ENCODE results near the gene APH1A.

APH1A gene

GRCh38 chr1:150288382-150288781 lies 19.6 kb upstream of the APH1A start:
- no peaks in the 10 kb centered on the region for H3K36me3 ChIP-seq (ENCODE audit: control insufficient read depth, insufficient read depth, low read length)
- H3K4me3 ChIP-seq (ENCODE audit: low read length), result no peak overlapping the region
- H3K9me3 ChIP-seq (ENCODE audit: control insufficient read depth, low read length), result no peaks in the 10 kb centered on the region
- no peak overlapping the region for H3K9ac ChIP-seq (ENCODE audit: low read length)
- H3K4me1 ChIP-seq (ENCODE audit: control insufficient read depth, insufficient read depth, low read length), result no peaks in the 10 kb centered on the region
- no peaks in the 10 kb centered on the region for H3K27me3 ChIP-seq (ENCODE audit: control insufficient read depth, insufficient read depth, low read length)

- H3K9ac ChIP-seq (ENCODE audit: low read length), result peak overlapping the region; percentile 71
Measured at GRCh38 chr1:150283260-150283659, 14.4 kb upstream of the APH1A start.

GRCh38 chr1:150282558-150282958 lies 13.7 kb upstream of the APH1A start:
- Histone ChIP-seq H3K9me3 (ENCODE audit: control insufficient read depth, low read length) (no peaks in the 10 kb centered on the region), H3K4me3 (ENCODE audit: low read length) (peak overlapping the region; percentile 90), H3K9ac (ENCODE audit: low read length) (peak overlapping the region; percentile 71), H3K27me3 (ENCODE audit: control insufficient read depth, insufficient read depth, low read length) (no peaks in the 10 kb centered on the region), H3K4me1 (ENCODE audit: control insufficient read depth, insufficient read depth, low read length) (peaks cover 31% of the 10 kb centered on the region), H3K36me3 (ENCODE audit: control insufficient read depth, insufficient read depth, low read length) (no peaks in the 10 kb centered on the region)

More at GRCh38 chr1:150283260-150283659, 14.4 kb upstream of the APH1A start:
- Histone ChIP-seq H3K4me3 (ENCODE audit: low read length) (peak overlapping the region; percentile 90), H3K4me1 (ENCODE audit: control insufficient read depth, insufficient read depth, low read length) (peaks cover 31% of the 10 kb centered on the region), H3K9me3 (ENCODE audit: control insufficient read depth, low read length) (no peaks in the 10 kb centered on the region), H3K36me3 (ENCODE audit: control insufficient read depth, insufficient read depth, low read length) (no peaks in the 10 kb centered on the region), H3K27me3 (ENCODE audit: control insufficient read depth, insufficient read depth, low read length) (no peaks in the 10 kb centered on the region)

GRCh38 chr1:150281758-150282557 lies 13.1 kb upstream of the APH1A start, which contains the start of gene CIART:
Gene CIART (plus strand): TSS chr1:150282554. CDS start chr1:150283268, 714 bp downstream.
- H3K4me3 ChIP-seq (ENCODE audit: low read length), result peak within 1 kb of the TSS; percentile 90
- peak within 1 kb of the TSS; percentile 85 for H3K9ac ChIP-seq (ENCODE audit: low read length)

GRCh38 chr1:150281221-150281757 lies 12.5 kb upstream of the APH1A start:
- Histone ChIP-seq H3K9ac (ENCODE audit: low read length) (peak overlapping the region; percentile 85), H3K9me3 (ENCODE audit: control insufficient read depth, low read length) (no peaks in the 10 kb centered on the region), H3K4me1 (ENCODE audit: control insufficient read depth, insufficient read depth, low read length) (peaks cover 31% of the 10 kb centered on the region), H3K27me3 (ENCODE audit: control insufficient read depth, insufficient read depth, low read length) (no peaks in the 10 kb centered on the region), H3K4me3 (ENCODE audit: low read length) (peak overlapping the region; percentile 60), H3K36me3 (ENCODE audit: control insufficient read depth, insufficient read depth, low read length) (no peaks in the 10 kb centered on the region)

More at GRCh38 chr1:150281758-150282557, 13.1 kb upstream of the APH1A start, which contains the start of gene CIART:
- H3K9me3 ChIP-seq (ENCODE audit: control insufficient read depth, low read length), result no peaks in the 10 kb centered on the region
- peaks cover 31% of the 10 kb centered on the region for H3K4me1 ChIP-seq (ENCODE audit: control insufficient read depth, insufficient read depth, low read length)
- H3K27me3 ChIP-seq (ENCODE audit: control insufficient read depth, insufficient read depth, low read length), result no peaks in the 10 kb centered on the region
- H3K36me3 ChIP-seq (ENCODE audit: control insufficient read depth, insufficient read depth, low read length), result no peaks in the 10 kb centered on the region

GRCh38 chr1:150280138-150280707 lies 11.4 kb upstream of the APH1A start:
- no peaks in the 10 kb centered on the region for H3K36me3 ChIP-seq (ENCODE audit: control insufficient read depth, insufficient read depth, low read length)
- no peak overlapping the region for H3K9ac ChIP-seq (ENCODE audit: low read length)
- H3K9me3 ChIP-seq (ENCODE audit: control insufficient read depth, low read length), result no peaks in the 10 kb centered on the region
- no peaks in the 10 kb centered on the region for H3K27me3 ChIP-seq (ENCODE audit: control insufficient read depth, insufficient read depth, low read length)
- peaks cover 31% of the 10 kb centered on the region for H3K4me1 ChIP-seq (ENCODE audit: control insufficient read depth, insufficient read depth, low read length)
- H3K4me3 ChIP-seq (ENCODE audit: low read length), result no peak overlapping the region

GRCh38 chr1:150273311-150273710 lies 4.5 kb upstream of the APH1A start:
- H3K9me3 ChIP-seq (ENCODE audit: control insufficient read depth, low read length), result no peaks in the 10 kb centered on the region
- H3K4me3 ChIP-seq (ENCODE audit: low read length), result no peak overlapping the region
- peaks cover 8% of the 10 kb centered on the region for H3K4me1 ChIP-seq (ENCODE audit: control insufficient read depth, insufficient read depth, low read length)
- H3K9ac ChIP-seq (ENCODE audit: low read length), result no peak overlapping the region
- H3K27me3 ChIP-seq (ENCODE audit: control insufficient read depth, insufficient read depth, low read length), result no peaks in the 10 kb centered on the region
- no peaks in the 10 kb centered on the region for H3K36me3 ChIP-seq (ENCODE audit: control insufficient read depth, insufficient read depth, low read length)

- H3K4me1 ChIP-seq (ENCODE audit: control insufficient read depth, insufficient read depth, low read length), result peaks cover 18% of the 10 kb centered on the region
- H3K9me3 ChIP-seq (ENCODE audit: control insufficient read depth, low read length), result no peaks in the 10 kb centered on the region
- no peaks in the 10 kb centered on the region for H3K27me3 ChIP-seq (ENCODE audit: control insufficient read depth, insufficient read depth, low read length)
- H3K9ac ChIP-seq (ENCODE audit: low read length), result no peak overlapping the region
- H3K36me3 ChIP-seq (ENCODE audit: control insufficient read depth, insufficient read depth, low read length), result no peaks in the 10 kb centered on the region
- H3K4me3 ChIP-seq (ENCODE audit: low read length), result no peak overlapping the region
Measured at GRCh38 chr1:150271291-150271959, 2.6 kb upstream of the APH1A start.

- H3K4me1 ChIP-seq (ENCODE audit: control insufficient read depth, insufficient read depth, low read length), result peaks cover 18% of the 10 kb centered on the region
- no peaks in the 10 kb centered on the region for H3K27me3 ChIP-seq (ENCODE audit: control insufficient read depth, insufficient read depth, low read length)
- H3K9me3 ChIP-seq (ENCODE audit: control insufficient read depth, low read length), result no peaks in the 10 kb centered on the region
- H3K4me3 ChIP-seq (ENCODE audit: low read length), result peak overlapping the region; percentile 98
- peak overlapping the region; percentile 100 for H3K9ac ChIP-seq (ENCODE audit: low read length)
- no peaks in the 10 kb centered on the region for H3K36me3 ChIP-seq (ENCODE audit: control insufficient read depth, insufficient read depth, low read length)
Measured at GRCh38 chr1:150269451-150269850, 635 bp upstream of the APH1A start.

- Histone ChIP-seq H3K36me3 (ENCODE audit: control insufficient read depth, insufficient read depth, low read length) (no peaks in the 10 kb centered on the region), H3K9ac (ENCODE audit: low read length) (peak overlapping the region; percentile 100), H3K27me3 (ENCODE audit: control insufficient read depth, insufficient read depth, low read length) (no peaks in the 10 kb centered on the region), H3K4me1 (ENCODE audit: control insufficient read depth, insufficient read depth, low read length) (peaks cover 20% of the 10 kb centered on the region), H3K9me3 (ENCODE audit: control insufficient read depth, low read length) (no peaks in the 10 kb centered on the region), H3K4me3 (ENCODE audit: low read length) (peak overlapping the region; percentile 98)
Measured at GRCh38 chr1:150268340-150268704, 494 bp downstream of the APH1A start.

- H3K27me3 ChIP-seq (ENCODE audit: control insufficient read depth, insufficient read depth, low read length), result no peaks in the 10 kb centered on the region
- no peaks in the 10 kb centered on the region for H3K9me3 ChIP-seq (ENCODE audit: control insufficient read depth, low read length)
- peak overlapping the region; percentile 100 for H3K9ac ChIP-seq (ENCODE audit: low read length)
- H3K4me3 ChIP-seq (ENCODE audit: low read length), result peak overlapping the region; percentile 98
- no peaks in the 10 kb centered on the region for H3K36me3 ChIP-seq (ENCODE audit: control insufficient read depth, insufficient read depth, low read length)
- H3K4me1 ChIP-seq (ENCODE audit: control insufficient read depth, insufficient read depth, low read length), result peaks cover 25% of the 10 kb centered on the region
Measured at GRCh38 chr1:150267896-150268295, 920 bp downstream of the APH1A start.

- Histone ChIP-seq H3K4me3 (ENCODE audit: low read length) (no peak overlapping the region), H3K36me3 (ENCODE audit: control insufficient read depth, insufficient read depth, low read length) (no peaks in the 10 kb centered on the region), H3K27me3 (ENCODE audit: control insufficient read depth, insufficient read depth, low read length) (no peaks in the 10 kb centered on the region), H3K9ac (ENCODE audit: low read length) (peak overlapping the region; percentile 70), H3K9me3 (ENCODE audit: control insufficient read depth, low read length) (peaks cover 4% of the 10 kb centered on the region), H3K4me1 (ENCODE audit: control insufficient read depth, insufficient read depth, low read length) (peaks cover 55% of the 10 kb centered on the region)
Measured at GRCh38 chr1:150263549-150263948, 5.3 kb downstream of the APH1A start.
